Stimulated activated naive CD4-positive, alpha-beta T cell (primary cell): ENCODE results near the gene ELOA2.
"Not testable (repeated sequence)": the region's sequence is repeated elsewhere in the genome, so short reads cannot be mapped to it uniquely, and the experiment has no call there.

Source experiments
- DNase-seq, 6 experiments: peaks; one replicate each; lab custom pipeline; 2025; lab: John Stamatoyannopoulos, UW

The ELOA2 gene

DNA sequence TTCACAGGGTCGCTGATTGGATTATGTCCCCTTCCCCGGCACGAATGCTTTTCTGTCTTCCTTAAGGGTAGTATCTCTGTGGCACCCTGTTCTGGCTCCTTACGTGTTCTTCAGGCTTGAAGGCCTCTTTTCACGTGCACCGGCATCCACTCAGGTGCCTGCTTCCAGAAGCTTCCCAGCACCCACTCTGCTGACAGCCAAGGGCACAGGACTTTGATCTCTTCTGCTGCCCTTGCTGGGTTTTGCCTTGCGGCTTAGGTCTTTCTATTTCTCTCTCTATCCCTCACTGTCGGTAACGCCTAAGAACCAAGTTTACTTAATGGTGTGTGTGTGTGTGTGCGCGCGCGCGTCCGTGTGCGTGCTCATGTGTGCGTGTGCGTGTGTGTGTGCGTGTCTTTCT lies 14.7 kb downstream of the ELOA2 start:
- DNase-seq: not testable (repeated sequence)

DNA sequence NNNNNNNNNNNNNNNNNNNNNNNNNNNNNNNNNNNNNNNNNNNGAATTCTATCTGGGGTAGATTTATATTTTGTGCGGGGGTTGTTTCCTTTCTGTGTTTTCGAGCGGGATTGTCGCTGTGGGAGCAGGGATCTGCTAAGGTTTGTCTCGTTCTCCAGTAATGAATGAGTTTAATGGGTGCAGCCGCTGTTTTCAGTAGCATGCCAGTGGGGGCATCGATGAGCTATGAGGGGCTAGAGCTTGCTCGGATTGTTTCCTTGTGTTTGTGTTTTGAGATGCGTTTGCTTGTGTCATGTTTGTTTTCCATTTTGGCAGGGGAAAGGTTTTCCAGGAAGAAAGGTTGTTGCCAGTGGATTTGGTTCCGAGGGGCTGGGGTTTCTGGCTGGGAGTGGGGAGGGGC lies 15.6 kb downstream of the ELOA2 start:
- not testable (repeated sequence) for DNase-seq
